Suppressor macrophage (primary cell): ENCODE measurements around the gene SLC16A4.

Source experiments
- DNase-seq, 4 experiments: peaks; one replicate each; pipeline ENCODE4 v3.0.0-alpha.2; 2020 to 2022

SLC16A4 gene

GRCh38 chr1:110356379-110356778 is 34.4 kb downstream of the SLC16A4 start:
- no peak for DNase-seq

GRCh38 chr1:110355321-110355720 is 35.5 kb downstream of the SLC16A4 start:
- DNase-seq: no peak

GRCh38 chr1:110350360-110350759 is 40.5 kb downstream of the SLC16A4 start:
- no peak for DNase-seq

- no peak for DNase-seq
Measured at GRCh38 chr1:110348771-110349170, 42.1 kb downstream of the SLC16A4 start.

- no peak for DNase-seq
Measured at GRCh38 chr1:110348050-110348449, 42.8 kb downstream of the SLC16A4 start.

- DNase-seq: no peak
Measured at GRCh38 chr1:110347182-110347893, 43.5 kb downstream of the SLC16A4 start.

GRCh38 chr1:110346690-110347089 is 44.1 kb downstream of the SLC16A4 start:
- no peak for DNase-seq

GRCh38 chr1:110345480-110345879 is 45.3 kb downstream of the SLC16A4 start:
- no peak for DNase-seq

GRCh38 chr1:110344152-110344551 is 46.7 kb downstream of the SLC16A4 start:
- no peak for DNase-seq

GRCh38 chr1:110343249-110343648 is 47.6 kb downstream of the SLC16A4 start:
- no peak for DNase-seq

- DNase-seq: no peak
Measured at GRCh38 chr1:110341872-110342331, 48.9 kb downstream of the SLC16A4 start.

GRCh38 chr1:110341146-110341871 is 49.5 kb downstream of the SLC16A4 start:
- DNase-seq: no peak

GRCh38 chr1:110340207-110340468 is 50.7 kb downstream of the SLC16A4 start:
- DNase-seq: no peak

- DNase-seq: peak; percentile 62 to 76 (median 68)
Measured at GRCh38 chr1:110339407-110340206, 51.2 kb downstream of the SLC16A4 start.

- DNase-seq: peak; percentile 99 to 100 (median 100)
Measured at GRCh38 chr1:110338886-110339406, 51.9 kb downstream of the SLC16A4 start, which contains the start of gene RBM15. Gene RBM15, plus strand, starts transcription at chr1:110339377. Its CDS starts 29 bp downstream, at chr1:110339406.

- DNase-seq: peak; percentile 94 to 97 (median 96)
Measured at GRCh38 chr1:110338309-110338885, 52.4 kb downstream of the SLC16A4 start.

GRCh38 chr1:110337704-110338308 is 53.0 kb downstream of the SLC16A4 start:
- DNase-seq: peak; percentile 49 to 70 (median 61)

- no peak for DNase-seq
Measured at GRCh38 chr1:110336300-110337039, 54.4 kb downstream of the SLC16A4 start.

GRCh38 chr1:110335265-110335664 is 55.6 kb downstream of the SLC16A4 start:
- no peak for DNase-seq

- DNase-seq: no peak
Measured at GRCh38 chr1:110328700-110329099, 62.1 kb downstream of the SLC16A4 start.

GRCh38 chr1:110328274-110328673 is 62.6 kb downstream of the SLC16A4 start:
- peak in 3 of 4 experiments; percentile 13 to 42 (median 41) for DNase-seq
